ENCODE measurements around the gene MAP3K10. TPM values are rescaled to one million over a fixed set of nuclear protein-coding genes. Genes with fewer than 3 reads are reported as not detected.

MAP3K10 gene
- total RNA-seq, 4 donors from 2014 or later = 4.8 to 10.1 (median 5.3) TPM

- intact Hi-C loops (cut with DNase I) = no loop called here
- H3K36me3 ChIP-seq = peaks cover 0 to 72% (median 0%) of the 10 kb centered on the region in 3 donors
- no peak overlapping the region for H3K27ac ChIP-seq
- WGBS, 2 donors = 78 to 89% methylated on average over 5 to 6 of the region's 16 CpGs
- H3K4me1 ChIP-seq = peaks cover 0 to 51% (median 17%) of the 10 kb centered on the region in 3 donors
- no peaks in the 10 kb centered on the region for H3K9me3 ChIP-seq
- TF ChIP-seq CTCF (IDR thresholded peaks at IDR 0.05) (no peak), POLR2A (IDR thresholded peaks at IDR 0.05) (no peak)
- no peaks in the 10 kb centered on the region for H3K27me3 ChIP-seq
- DNase-seq = no peak
- no peak overlapping the region for H3K4me3 ChIP-seq
These were observed 55.3 kb downstream of the MAP3K10 start for GRCh38 chr19:40246292-40247073.

GRCh38 chr19:40247178-40247577, 56.0 kb downstream of the MAP3K10 start:
- H3K4me1 ChIP-seq = peaks cover 0 to 50% (median 16%) of the 10 kb centered on the region in 3 donors
- intact Hi-C loops (cut with DNase I) = no loop called here
- 88 to 92% methylated on average over 2 to 5 of the region's 6 CpGs for WGBS, 2 donors
- no peaks in the 10 kb centered on the region for H3K9me3 ChIP-seq
- no peak for TF ChIP-seq POLR2A (IDR thresholded peaks at IDR 0.05)
- no peak overlapping the region for H3K27ac ChIP-seq
- no peak overlapping the region for H3K4me3 ChIP-seq
- no peak for DNase-seq
- peaks cover 0 to 70% (median 0%) of the 10 kb centered on the region in 3 donors for H3K36me3 ChIP-seq
- no peaks in the 10 kb centered on the region for H3K27me3 ChIP-seq

GRCh38 chr19:40247735-40248262, 56.6 kb downstream of the MAP3K10 start:
- Histone ChIP-seq H3K4me1 (peaks cover 0 to 50% (median 10%) of the 10 kb centered on the region in 3 donors), H3K27ac (no peak overlapping the region), H3K36me3 (peaks cover 0 to 70% (median 0%) of the 10 kb centered on the region in 3 donors), H3K9me3 (no peaks in the 10 kb centered on the region), H3K4me3 (no peak overlapping the region), H3K27me3 (no peaks in the 10 kb centered on the region)
- 86 to 100% methylated on average over 1 to 5 of the region's 12 CpGs for WGBS, 2 donors
- intact Hi-C loops (cut with DNase I) = no loop called here
- no peak for DNase-seq
- TF ChIP-seq POLR2A (IDR thresholded peaks at IDR 0.05) = no peak
- no peak for TF ChIP-seq CTCF (IDR thresholded peaks at IDR 0.05)

GRCh38 chr19:40249201-40249600, 58.0 kb downstream of the MAP3K10 start:
- intact Hi-C loops (cut with DNase I) = no loop called here
- Histone ChIP-seq H3K27me3 (no peaks in the 10 kb centered on the region), H3K36me3 (peaks cover 0 to 82% (median 3%) of the 10 kb centered on the region in 3 donors), H3K9me3 (no peaks in the 10 kb centered on the region), H3K4me3 (no peak overlapping the region), H3K27ac (no peak overlapping the region), H3K4me1 (peaks cover 0 to 55% (median 10%) of the 10 kb centered on the region in 3 donors)
- TF ChIP-seq CTCF (IDR thresholded peaks at IDR 0.05) (no peak), POLR2A (IDR thresholded peaks at IDR 0.05) (no peak)
- DNase-seq = no peak
- 78 to 83% methylated on average over 4 to 6 of the region's 10 CpGs for WGBS, 2 donors

- Histone ChIP-seq H3K27me3 (no peaks in the 10 kb centered on the region), H3K27ac (no peak overlapping the region), H3K4me3 (no peak overlapping the region), H3K36me3 (peaks cover 3 to 82% (median 5%) of the 10 kb centered on the region in 3 donors), H3K4me1 (peaks cover 0 to 50% (median 7%) of the 10 kb centered on the region in 3 donors), H3K9me3 (no peaks in the 10 kb centered on the region)
- WGBS, 2 donors = 75 to 83% methylated on average over 11 of the region's 11 CpGs
- intact Hi-C loops (cut with DNase I) = no loop called here
- DNase-seq = no peak
- TF ChIP-seq POLR2A (IDR thresholded peaks at IDR 0.05) (no peak), CTCF (IDR thresholded peaks at IDR 0.05) (no peak)
These were observed 58.6 kb downstream of the MAP3K10 start for GRCh38 chr19:40249781-40250180.
